CD4-positive, alpha-beta T cell treated with Interleukin-12 subunit alpha and Interleukin-12 subunit beta, for 1 hour (primary cell): Measurements from ENCODE around the gene WASL.
"Not testable (repeated sequence)": the region's sequence is repeated elsewhere in the genome, so short reads cannot be mapped to it uniquely, and the experiment has no call there.

Source experiments
- DNase-seq: peaks from one replicate; pipeline ENCODE4 v3.0.0-alpha.2; 2020

WASL gene

DNA sequence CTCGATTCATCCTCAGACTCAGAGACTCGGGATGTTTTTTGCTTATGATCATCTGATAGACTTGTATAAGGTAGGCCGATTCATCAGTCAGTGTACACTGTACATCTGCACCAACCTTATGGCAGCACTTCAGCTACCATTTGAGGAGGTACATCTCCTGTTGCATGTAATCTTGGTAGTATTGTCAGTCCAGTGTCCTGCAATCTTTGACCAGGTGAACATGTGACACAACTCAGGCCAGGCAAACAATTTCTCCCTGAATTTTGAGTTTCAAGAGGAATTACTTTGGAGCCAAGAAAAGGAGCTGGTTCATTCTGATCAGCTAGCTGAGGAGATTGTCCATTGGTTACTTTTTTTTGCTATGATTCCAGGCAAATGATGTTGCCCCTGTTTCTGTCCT, 19.7 kb upstream of the WASL start:
- no peak for DNase-seq

DNA sequence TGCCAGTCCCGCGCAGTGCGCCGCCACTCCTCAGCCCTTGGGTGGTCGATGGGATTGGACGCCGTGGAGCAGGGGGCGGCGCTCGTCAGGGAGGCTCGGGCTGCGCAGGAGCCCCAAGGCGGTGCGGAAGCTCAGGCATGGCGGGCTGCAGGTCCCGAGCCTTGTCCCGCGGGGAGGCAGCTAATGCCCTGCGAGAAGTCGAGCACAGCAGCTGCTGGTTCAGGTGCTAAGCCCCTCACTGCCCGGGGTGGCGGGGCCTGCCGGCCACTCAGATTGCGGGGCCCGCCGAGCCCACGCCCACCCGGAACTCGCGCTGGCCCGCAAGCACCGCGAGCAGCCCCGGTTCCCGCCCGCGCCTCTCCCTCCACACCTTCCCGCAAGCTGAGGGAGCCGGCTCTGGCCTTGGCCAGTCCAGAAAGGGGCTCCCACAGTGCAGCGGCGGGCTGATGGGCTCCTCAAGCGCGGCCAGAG, 14.4 kb upstream of the WASL start:
- no peak for DNase-seq

- DNase-seq = no peak
Measured at GRCh38 chr7:123761729-123762128, 12.9 kb upstream of the WASL start.

DNA sequence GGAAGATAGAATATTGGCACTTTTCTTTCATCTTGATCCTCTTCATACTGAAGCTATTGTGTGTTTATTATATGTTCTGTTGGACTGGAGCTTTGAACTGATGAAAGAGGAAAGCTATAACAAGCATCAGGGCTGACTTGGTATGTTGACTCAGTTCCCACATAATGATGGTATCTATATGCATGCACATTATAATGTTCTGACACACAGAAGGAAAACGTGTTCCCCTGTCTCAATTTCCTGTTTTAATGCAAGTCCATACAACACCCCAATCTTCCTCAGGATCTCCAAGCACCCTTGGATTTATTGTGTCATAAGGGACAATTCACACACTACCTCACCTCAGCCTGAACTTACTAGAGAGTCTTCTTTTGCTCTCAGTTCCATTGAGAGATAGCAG, 8.3 kb upstream of the WASL start:
- DNase-seq = no peak

DNA sequence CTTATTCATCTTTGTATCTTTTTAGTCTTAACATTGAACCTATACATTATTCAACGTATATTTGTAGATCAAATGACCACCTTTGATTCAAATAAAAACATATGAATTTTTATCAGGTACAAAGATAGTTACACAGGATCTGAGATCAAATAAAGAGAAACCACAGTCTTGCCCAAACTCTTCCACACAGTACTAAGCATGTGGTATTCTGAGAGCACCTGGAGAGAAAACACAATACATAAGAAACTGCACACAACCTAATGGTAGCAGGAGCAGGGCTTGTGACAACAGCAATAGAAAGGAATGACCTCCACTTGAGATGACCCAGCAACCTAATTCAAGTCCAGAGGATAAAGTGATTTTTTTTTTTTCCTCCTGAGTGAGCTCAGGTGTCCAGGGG, 6.5 kb upstream of the WASL start:
- DNase-seq = no peak

DNA sequence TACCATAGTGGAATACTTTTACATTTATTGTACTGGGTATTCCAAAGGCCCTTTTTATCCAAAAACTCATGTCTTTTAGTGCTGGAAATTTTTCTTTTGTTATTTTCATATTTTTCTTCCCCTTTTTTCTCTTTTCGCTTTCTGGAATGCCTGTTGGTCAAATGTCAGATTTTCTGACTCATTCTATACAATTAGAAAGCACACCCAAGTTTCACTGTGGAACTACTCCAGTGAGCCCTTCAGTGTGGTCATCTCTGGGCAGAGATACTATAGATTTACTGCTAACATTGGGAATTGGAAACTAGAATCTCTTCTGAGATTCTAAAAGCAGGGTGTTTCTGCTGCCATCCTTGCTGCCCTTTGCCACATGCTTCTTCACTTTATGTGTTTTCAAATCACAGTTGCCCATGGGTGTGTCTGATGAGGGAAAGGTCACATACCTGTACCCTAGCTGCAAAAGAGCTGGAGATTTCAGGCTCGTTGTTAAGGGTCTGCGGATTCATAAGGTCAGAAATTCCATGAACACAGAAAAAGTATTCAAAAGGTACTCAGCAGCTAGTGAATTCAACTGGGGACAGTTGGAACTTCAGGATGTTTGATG, 5.6 kb upstream of the WASL start:
- no peak for DNase-seq

DNA sequence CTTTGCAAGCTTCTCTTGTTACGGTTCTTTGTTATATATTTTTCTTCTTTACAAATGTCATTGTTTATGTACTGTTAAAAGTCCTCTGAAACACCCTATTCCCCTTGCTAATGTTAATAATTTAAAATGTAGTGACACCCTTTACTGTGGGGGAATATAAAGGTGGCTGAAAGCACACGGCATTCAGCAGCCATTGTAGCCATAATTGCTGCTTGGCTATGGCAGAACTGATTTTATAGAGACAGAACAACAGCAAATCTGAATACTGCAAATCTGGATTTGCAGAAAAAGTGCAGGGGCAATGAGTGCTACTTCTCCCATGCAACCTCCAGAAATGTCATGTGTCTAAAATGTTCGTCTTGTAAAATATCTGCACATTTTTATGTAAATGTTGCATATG, 3.7 kb upstream of the WASL start:
- DNase-seq = no peak

DNA sequence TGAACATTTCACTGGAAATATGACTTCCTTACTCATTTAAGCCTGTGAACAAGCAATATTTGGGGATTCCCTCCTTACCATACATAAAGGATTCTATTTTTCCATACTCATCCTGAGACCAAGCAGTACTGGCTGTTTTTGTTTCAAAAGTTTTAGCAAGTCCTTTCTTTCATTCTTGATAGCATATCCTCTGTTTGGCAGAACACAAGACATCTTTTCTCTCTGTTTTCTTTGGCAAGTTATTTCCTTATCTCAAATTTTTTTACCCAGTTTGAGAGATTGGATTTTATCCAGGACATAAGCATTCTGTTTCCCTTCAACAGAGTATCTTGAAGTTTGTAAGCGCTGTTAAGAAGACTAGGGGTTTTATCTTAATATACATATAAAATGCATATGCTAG, 3.0 kb upstream of the WASL start:
- no peak for DNase-seq

GRCh38 chr7:123750389-123751230, 1.8 kb upstream of the WASL start:
- no peak for DNase-seq

DNA sequence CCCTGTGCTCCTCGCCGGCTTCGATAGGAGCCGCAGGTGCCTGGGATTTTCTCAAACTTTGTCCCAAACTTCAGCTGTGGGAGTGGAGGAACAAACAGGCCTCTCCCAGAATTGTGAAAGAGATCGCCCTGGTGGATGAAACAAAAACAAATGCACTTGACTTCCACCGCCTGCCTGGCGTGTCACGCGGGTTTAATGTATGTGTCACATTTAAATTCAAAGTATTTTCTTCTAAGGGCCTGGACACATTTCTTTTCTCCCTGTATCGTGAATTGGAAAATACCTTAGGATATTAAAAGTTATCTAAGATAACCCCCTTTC, 694 bp upstream of the WASL start:
- DNase-seq = no peak

- DNase-seq = peak; percentile 27
Measured at GRCh38 chr7:123748171-123748733, 551 bp downstream of the WASL start.

DNA sequence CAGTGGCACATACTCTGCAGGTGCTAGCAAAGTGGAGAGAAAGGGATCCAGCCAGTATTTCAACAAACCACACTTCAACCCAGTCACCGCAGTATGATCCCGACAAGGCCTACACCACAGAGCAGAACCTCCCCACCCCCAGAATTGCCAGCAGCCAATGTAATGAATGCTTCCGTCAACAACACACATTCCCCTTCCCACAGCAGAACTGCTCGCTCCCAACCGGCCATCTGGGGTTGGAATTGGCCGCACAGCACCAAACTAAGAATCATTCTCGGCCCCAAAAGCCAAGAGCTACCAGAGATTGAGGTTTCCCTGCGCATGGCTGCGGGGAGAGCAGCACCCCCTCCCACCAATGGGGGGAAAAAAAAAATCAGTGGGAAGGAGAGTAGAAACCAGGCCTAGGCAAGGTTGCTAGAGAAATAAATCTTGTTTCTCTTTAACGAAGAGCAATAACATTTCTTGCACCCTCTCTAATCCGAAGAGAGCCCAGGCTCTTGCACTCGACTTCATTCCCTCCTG, 1.1 kb downstream of the WASL start:
- peak; percentile 31 for DNase-seq

- DNase-seq = no peak
Measured at GRCh38 chr7:123746931-123747488, 1.8 kb downstream of the WASL start.

- no peak for DNase-seq
Measured at GRCh38 chr7:123746055-123746454, 2.7 kb downstream of the WASL start.

DNA sequence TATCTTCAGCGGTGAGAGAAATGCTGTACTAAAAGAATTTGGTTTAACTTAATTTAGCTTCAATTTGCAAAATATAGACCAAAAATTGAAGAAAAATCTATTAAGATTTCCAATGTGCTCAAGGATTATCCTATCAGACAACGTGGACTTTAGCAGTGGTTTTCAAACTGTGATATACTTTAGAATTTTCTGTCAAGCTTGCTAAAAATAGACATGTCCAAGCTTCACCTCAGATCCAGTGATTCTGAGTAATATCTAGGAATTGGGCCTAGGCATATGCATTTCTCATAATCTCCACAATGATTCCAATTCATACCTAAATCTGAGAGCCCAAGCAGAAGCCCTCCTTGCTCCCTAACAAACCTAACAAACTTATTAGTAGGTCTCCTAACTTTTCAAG, 3.4 kb downstream of the WASL start:
- no peak for DNase-seq

GRCh38 chr7:123744416-123744815, 4.4 kb downstream of the WASL start:
- no peak for DNase-seq

DNA sequence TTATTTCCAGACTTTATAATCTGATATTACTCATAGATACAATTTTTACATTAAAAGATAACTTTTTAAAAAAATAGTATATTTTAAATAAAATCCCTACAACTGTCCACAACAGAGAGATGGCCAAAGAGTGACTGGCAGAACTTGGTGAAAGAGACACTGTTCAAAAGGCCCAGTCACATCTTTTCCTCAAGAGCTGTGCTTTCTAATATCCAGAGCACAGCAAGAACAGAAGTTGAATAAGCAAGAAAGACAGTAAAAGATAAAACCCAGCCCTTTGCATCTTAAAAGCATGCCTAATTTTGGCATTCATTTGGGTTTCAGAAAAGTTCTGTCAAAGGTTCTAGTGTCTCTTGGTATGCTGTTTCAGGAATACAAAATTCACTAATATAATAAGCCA, 6.9 kb downstream of the WASL start:
- no peak for DNase-seq

GRCh38 chr7:123738808-123739207, 10.0 kb downstream of the WASL start:
- DNase-seq = no peak

GRCh38 chr7:123738356-123738755, 10.4 kb downstream of the WASL start:
- DNase-seq = no peak

DNA sequence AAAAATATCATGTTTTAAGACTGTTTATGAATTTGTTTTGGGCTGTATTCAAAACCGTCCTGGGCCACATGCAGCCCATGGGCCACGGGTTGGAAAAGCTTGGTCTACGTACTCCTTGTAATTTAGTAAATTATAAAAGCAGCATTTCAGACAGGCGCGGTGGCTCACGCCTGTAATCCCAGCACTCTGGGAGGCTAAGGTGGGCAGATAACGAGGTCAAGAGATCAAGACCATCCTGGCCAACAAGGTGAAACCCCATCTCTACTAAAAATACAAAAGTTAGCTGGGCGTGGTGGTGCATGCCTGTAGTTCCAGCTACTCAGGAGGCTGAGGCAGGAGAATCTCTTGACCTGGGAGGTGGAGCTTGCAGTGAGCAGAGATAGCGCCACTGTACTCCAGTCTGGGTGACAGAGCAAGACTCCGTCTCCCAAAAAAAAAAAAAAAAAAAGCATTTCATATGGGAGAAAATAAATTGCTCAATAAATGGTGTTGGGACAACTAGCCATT, 11.6 kb downstream of the WASL start:
- DNase-seq = not testable (repeated sequence)

DNA sequence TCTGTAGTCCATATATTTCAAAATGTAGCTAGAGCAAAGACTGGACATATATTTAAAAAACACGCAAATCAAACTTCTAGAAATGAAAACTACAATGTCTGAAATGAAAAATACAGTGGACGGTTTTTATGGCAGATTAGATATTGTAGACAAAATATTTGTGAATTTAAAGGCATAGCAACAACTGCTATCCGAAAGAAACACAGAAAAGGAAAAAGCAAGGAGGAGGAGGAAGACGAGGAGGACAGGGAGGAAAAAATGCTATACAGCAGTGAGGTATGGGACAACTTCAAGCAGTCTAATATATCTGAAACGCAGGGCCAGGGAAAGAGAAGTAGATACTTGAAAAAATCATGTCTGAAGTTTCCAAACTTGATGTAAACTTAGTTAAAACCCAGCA, 13.3 kb downstream of the WASL start:
- DNase-seq = no peak

- DNase-seq = no peak
Measured at GRCh38 chr7:123734498-123734897, 14.3 kb downstream of the WASL start.

- no peak for DNase-seq
Measured at GRCh38 chr7:123732413-123733091, 16.3 kb downstream of the WASL start.
